GM23248 (cell line): Measurements from ENCODE around the gene PTPRF. TPM values are rescaled to one million over a fixed set of nuclear protein-coding genes. Genes with fewer than 3 reads are reported as not detected.

Experiments
- DNase-seq: peaks from one replicate; pipeline ENCODE4 v3.0.0-alpha.2; 2015
- H2AFZ ChIP-seq: fragments of 200-600 bp; sonication (generic); 2 replicates; pipeline ENCODE4 v1.6.1; 2016; ENCODE audit warnings: antibody characterized with exemption
- H3F3A ChIP-seq: fragments of 200-600 bp; sonication (generic); 2 replicates; pipeline ENCODE4 v1.6.1; 2016; ENCODE audit warnings: mild to moderate bottlenecking, antibody characterized with exemption, mixed run types; ENCODE audit not compliant: insufficient read depth
- H3K27ac ChIP-seq: fragments of 200-600 bp; sonication (generic); 2 replicates; pipeline ENCODE4 v1.5.1; 2016; ENCODE audit warnings: mild to moderate bottlenecking
- H3K27me3 ChIP-seq: fragments of 200-600 bp; sonication (generic); replicated peaks from 2 replicates; pipeline ENCODE4 v1.6.1; 2016; ENCODE audit warnings: mild to moderate bottlenecking; ENCODE audit not compliant: insufficient read depth
- H3K36me3 ChIP-seq: fragments of 200-600 bp; sonication (generic); 2 replicates; pipeline ENCODE4 v1.6.1; 2016; ENCODE audit warnings: low read depth, mild to moderate bottlenecking
- H3K4me1 ChIP-seq: fragments of 200-600 bp; sonication (generic); 2 replicates; pipeline ENCODE4 v1.6.1; 2016; ENCODE audit warnings: mild to moderate bottlenecking; ENCODE audit not compliant: insufficient read depth
- H3K4me2 ChIP-seq: fragments of 200-600 bp; sonication (generic); one replicate; pipeline ENCODE4 v1.6.1; 2016; ENCODE audit warnings: mild to moderate bottlenecking; ENCODE audit not compliant: unreplicated experiment
- H3K4me3 ChIP-seq: fragments of 200-600 bp; sonication (generic); 2 replicates; pipeline ENCODE4 v1.5.1; 2016; ENCODE audit warnings: mild to moderate bottlenecking
- H3K79me2 ChIP-seq: fragments of 200-600 bp; sonication (generic); 2 replicates; pipeline ENCODE4 v1.6.1; 2016; ENCODE audit warnings: mild to moderate bottlenecking; ENCODE audit not compliant: insufficient read depth
- H3K9ac ChIP-seq: fragments of 200-600 bp; sonication (generic); 2 replicates; pipeline ENCODE4 v1.6.1; 2016; ENCODE audit warnings: mild to moderate bottlenecking
- H3K9me2 ChIP-seq: fragments of 200-600 bp; sonication (generic); 2 replicates; pipeline ENCODE4 v1.6.1; 2016; ENCODE audit warnings: mixed run types, mild to moderate bottlenecking, moderate library complexity; ENCODE audit not compliant: insufficient read depth
- H3K9me3 ChIP-seq: fragments of 200-600 bp; sonication (generic); one replicate; pipeline ENCODE4 v1.6.1; 2017; ENCODE audit warnings: low read depth
- H4K20me1 ChIP-seq: fragments of 200-600 bp; sonication (generic); 2 replicates; pipeline ENCODE4 v1.6.0; 2016; ENCODE audit not compliant: insufficient read depth
- EZH2 ChIP-seq: fragments of 200-600 bp; sonication (generic); IDR thresholded peaks from 2 replicates; pipeline ENCODE4 v1.6.1; 2018; ENCODE audit warnings: antibody characterized with exemption, mild to moderate bottlenecking; ENCODE audit not compliant: insufficient read depth, poor library complexity, severe bottlenecking
- EZH2phosphoT487 ChIP-seq: fragments of 200-600 bp; sonication (generic); IDR thresholded peaks from 2 replicates; pipeline ENCODE4 v1.6.1; 2018; ENCODE audit warnings: antibody characterized with exemption, moderate library complexity, mild to moderate bottlenecking, low read depth; ENCODE audit not compliant: insufficient read depth
- WGBS, 2 experiments: methylation state at CpG; one replicate each; pipeline ENCODE4 v1.1.6; 2015 to 2017; ENCODE audit warnings: low lambda C conversion rate in 2 of 2, low coverage in 1 of 2; ENCODE audit errors: missing lambda C conversion rate in 2 of 2; 5-methylcytosine and 5-hydroxymethylcytosine counted together
- in situ Hi-C: fragments of 300-500 bp; cut with MboI; formaldehyde crosslinking; loops from 2 replicates; pipeline ENCODE4 v1.15.0; 2020
- polyA plus RNA-seq: library from polyadenylated mRNA; unstranded; fragments of >200 nt; fragmentation: Nextera tagmentation; extraction: Ambion mirVana; gene quantifications from 2 replicates; pipeline ENCODE4 v1.2.1, GENCODE V29; 2016
- total RNA-seq: library from RNA; depleted of rRNA; stranded (reverse); fragments of >200 nt; shearing (Covaris generic); gene quantifications from 2 replicates; pipeline ENCODE4 v1.2.3, GENCODE V29; 2014

PTPRF gene
- total and polyA plus RNA-seq, 2 experiments from 2014 or later: 14.0 to 15.0 TPM

DNA sequence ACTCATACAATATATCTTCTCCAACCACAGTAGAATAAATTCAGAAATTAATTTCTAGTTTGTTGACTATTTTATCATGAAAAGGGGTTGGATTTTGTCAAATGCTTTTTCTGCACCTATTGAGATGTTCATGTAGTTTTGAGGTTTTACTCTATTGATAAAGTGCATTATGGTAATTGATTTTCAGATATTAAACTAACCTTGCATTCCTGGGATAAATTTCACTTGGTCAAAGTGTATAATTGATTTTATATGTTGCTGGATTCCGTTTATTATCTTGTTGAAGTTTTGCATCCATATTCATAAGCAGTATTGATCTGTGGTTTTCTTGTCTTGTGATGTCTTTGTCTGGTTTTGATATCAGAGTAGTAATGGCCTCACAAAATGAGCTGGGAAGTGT, 42.5 kb upstream of the PTPRF start:
- no peak overlapping the region for H2AFZ ChIP-seq
- H3K27me3 ChIP-seq: no peaks in the 10 kb centered on the region
- TF ChIP-seq EZH2phosphoT487: no peak
- no peak for TF ChIP-seq EZH2
- WGBS, 2 experiments: 37 to 68% methylated on average over 1 of the region's 1 CpG
- no peak overlapping the region for H3K4me3 ChIP-seq
- DNase-seq: no peak
- no peaks in the 10 kb centered on the region for H3K9me2 ChIP-seq
- H3K4me2 ChIP-seq: no peak overlapping the region
- H3K79me2 ChIP-seq: no peaks in the 10 kb centered on the region
- H3K9me3 ChIP-seq: no peaks in the 10 kb centered on the region
- H3F3A ChIP-seq: no peaks in the 10 kb centered on the region
- in situ Hi-C loops: no loop called here
- no peak overlapping the region for H3K9ac ChIP-seq
- no peaks in the 10 kb centered on the region for H3K36me3 ChIP-seq
- H4K20me1 ChIP-seq: no peaks in the 10 kb centered on the region
- H3K27ac ChIP-seq: no peak overlapping the region
- peaks cover 2% of the 10 kb centered on the region; the same call in 1 of the 2 replicates for H3K4me1 ChIP-seq

DNA sequence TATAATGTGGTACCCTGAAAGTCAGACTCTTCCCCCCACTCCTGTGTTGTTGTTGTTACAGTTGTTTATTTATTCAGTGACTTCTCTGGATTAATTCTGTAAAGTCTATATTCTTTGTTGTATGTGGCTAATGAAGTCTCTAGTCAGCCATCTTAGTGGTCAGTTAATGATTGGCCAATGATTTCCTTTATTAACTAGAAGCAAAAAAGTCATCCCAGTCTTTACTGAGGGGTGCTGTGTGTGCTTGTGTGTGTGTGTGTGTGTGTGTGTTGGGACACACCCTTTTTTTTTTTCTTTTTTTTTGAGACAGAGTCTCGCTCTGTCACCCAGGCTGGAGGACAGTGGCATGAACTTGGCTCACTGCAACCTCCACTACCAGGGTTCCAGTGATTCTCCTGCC, 39.6 kb upstream of the PTPRF start:
- Histone ChIP-seq H3K9ac (no peak overlapping the region), H4K20me1 (no peaks in the 10 kb centered on the region), H3K36me3 (no peaks in the 10 kb centered on the region), H3K9me2 (no peaks in the 10 kb centered on the region), H3K27ac (no peak overlapping the region), H3F3A (no peaks in the 10 kb centered on the region), H3K9me3 (no peaks in the 10 kb centered on the region), H2AFZ (no peak overlapping the region), H3K4me3 (no peak overlapping the region), H3K4me2 (no peak overlapping the region), H3K4me1 (peaks cover 4% of the 10 kb centered on the region; the same call in 1 of the 2 replicates), H3K79me2 (no peaks in the 10 kb centered on the region), H3K27me3 (no peaks in the 10 kb centered on the region)
- 92% methylated on average over 1 of the region's 1 CpG; no CpG with 5 or more reads in 1 of the 2 experiments for WGBS, 2 experiments
- in situ Hi-C loops: no loop called here
- TF ChIP-seq EZH2phosphoT487 (no peak), EZH2 (no peak)
- DNase-seq: no peak

DNA sequence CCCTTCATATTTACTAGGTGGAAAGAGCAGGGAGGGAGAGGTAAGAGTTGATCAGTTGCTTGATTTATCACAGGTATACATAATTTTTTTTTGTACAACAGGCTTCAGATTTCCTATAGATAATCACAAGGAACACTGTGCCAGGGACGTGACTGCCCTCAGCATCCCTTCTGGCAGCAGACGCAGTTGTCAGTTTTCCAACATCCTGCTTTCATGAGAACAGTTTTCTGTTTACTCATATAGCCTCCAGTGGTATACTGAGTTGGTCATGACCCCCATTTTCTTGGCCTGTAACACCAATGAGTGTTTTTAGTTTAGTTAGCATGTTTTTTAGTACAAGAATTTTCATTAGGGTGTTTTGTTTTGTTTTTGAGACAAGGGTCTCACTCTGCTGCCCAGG, 37.9 kb upstream of the PTPRF start:
- Histone ChIP-seq H3K4me1 (peaks cover 4% of the 10 kb centered on the region; the same call in 1 of the 2 replicates), H3F3A (no peaks in the 10 kb centered on the region), H3K27ac (no peak overlapping the region), H2AFZ (peak overlapping the region; percentile 31), H3K36me3 (no peaks in the 10 kb centered on the region), H4K20me1 (no peaks in the 10 kb centered on the region), H3K27me3 (no peaks in the 10 kb centered on the region), H3K9me2 (no peaks in the 10 kb centered on the region), H3K79me2 (no peaks in the 10 kb centered on the region), H3K4me3 (no peak overlapping the region), H3K9me3 (no peaks in the 10 kb centered on the region), H3K4me2 (peak overlapping the region; percentile 4), H3K9ac (no peak overlapping the region)
- WGBS, 2 experiments: 36 to 49% methylated on average over 2 of the region's 2 CpGs
- in situ Hi-C loops: no loop called here
- TF ChIP-seq EZH2 (no peak), EZH2phosphoT487 (no peak)
- DNase-seq: peak; percentile 64

DNA sequence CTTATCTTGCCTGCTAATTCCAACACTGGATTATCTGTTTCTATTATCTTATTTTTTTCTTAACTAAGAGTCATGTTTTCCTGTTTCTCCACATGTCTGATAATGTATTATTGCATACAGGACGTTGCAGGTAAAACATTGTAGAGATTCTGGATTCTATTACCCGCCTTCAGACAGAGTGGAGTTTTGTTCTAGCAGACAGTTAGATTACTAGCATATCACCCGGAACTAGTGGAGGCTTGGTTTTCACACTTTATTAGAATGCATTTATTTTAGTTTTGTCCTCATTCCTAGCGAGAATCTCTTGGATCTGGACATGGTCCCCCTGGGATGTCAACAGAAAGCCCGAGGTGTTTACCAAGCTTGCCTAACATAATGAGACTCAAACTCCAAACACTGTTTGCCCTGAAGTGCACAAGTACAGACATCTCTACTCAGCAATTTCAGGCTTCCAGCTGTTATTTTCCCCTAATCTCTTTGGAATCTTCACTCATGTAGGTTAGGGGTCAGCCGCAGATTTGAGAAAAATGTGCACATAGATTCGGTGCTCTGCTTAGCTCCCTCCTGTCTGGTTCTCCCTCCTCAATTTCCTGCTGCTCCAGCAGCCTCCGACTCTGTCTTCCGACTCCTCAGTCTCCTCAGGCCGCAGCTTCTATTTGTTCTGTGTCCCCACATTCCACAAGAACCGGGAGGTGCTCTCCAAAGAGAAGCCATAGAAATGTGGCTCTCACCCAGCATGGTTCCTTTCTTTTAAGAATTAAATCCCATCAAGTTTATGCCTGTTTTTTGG, 36.8 kb upstream of the PTPRF start:
- peaks cover 4% of the 10 kb centered on the region; the same call in 1 of the 2 replicates for H3K4me1 ChIP-seq
- no peak for DNase-seq
- TF ChIP-seq EZH2 (no peak), EZH2phosphoT487 (no peak)
- in situ Hi-C loops: no loop called here
- H2AFZ ChIP-seq: peak overlapping the region; percentile 45; the same call in 1 of the 2 replicates
- WGBS, 2 experiments: 56 to 63% methylated on average over 11 of the region's 11 CpGs
- no peak overlapping the region for H3K27ac ChIP-seq
- no peak overlapping the region for H3K9ac ChIP-seq
- no peaks in the 10 kb centered on the region for H4K20me1 ChIP-seq
- H3K27me3 ChIP-seq: no peaks in the 10 kb centered on the region
- H3F3A ChIP-seq: no peaks in the 10 kb centered on the region
- H3K9me3 ChIP-seq: no peaks in the 10 kb centered on the region
- H3K79me2 ChIP-seq: no peaks in the 10 kb centered on the region
- no peaks in the 10 kb centered on the region for H3K36me3 ChIP-seq
- H3K9me2 ChIP-seq: no peaks in the 10 kb centered on the region
- H3K4me3 ChIP-seq: no peak overlapping the region
- H3K4me2 ChIP-seq: no peak overlapping the region
